A673 (cell line): ENCODE measurements around the gene KMT2C.
"Not testable (repeated sequence)": the region's sequence is repeated elsewhere in the genome, so short reads cannot be mapped to it uniquely, and the experiment has no call there.

Experiments
- EZH2 ChIP-seq: fragments of 200-600 bp; sonication (generic); IDR thresholded peaks from 2 replicates; pipeline ENCODE4 v1.6.1; 2017; ENCODE audit warnings: borderline replicate concordance, low read depth, mild to moderate bottlenecking, mixed read lengths, antibody characterized with exemption, low read length; ENCODE audit not compliant: poor library complexity, severe bottlenecking
- TF ChIP-seq, protein P1 (sequence below): fragments of 300-800, 200-600 bp; sonication (generic); conservative IDR thresholded peaks from 2 replicates; pipeline ENCODE4 v1.5.1; 2017; ENCODE audit warnings: low read depth, mild to moderate bottlenecking, antibody characterized with exemption, low read length, moderate library complexity, mixed read lengths

DNA sequence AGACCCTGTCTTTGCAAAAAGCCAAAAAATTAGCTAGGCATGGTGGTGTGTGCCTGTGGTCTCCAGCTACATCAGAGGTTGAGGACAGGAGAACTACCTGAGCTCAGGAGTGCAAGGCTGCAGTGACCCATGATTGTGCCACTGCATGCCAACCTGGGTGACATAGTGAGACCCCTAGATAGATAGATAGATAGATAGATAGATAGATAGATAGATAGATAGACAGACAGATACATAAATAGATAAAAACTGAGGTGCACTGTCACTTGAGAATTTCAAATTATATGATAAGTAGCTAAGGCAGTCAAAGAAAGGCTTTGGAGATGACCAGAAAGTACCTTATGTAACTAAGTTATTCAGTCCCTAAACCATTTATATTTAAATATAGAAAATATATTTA, 231.4 kb downstream of the KMT2C start:
- TF ChIP-seq, protein P1, sequence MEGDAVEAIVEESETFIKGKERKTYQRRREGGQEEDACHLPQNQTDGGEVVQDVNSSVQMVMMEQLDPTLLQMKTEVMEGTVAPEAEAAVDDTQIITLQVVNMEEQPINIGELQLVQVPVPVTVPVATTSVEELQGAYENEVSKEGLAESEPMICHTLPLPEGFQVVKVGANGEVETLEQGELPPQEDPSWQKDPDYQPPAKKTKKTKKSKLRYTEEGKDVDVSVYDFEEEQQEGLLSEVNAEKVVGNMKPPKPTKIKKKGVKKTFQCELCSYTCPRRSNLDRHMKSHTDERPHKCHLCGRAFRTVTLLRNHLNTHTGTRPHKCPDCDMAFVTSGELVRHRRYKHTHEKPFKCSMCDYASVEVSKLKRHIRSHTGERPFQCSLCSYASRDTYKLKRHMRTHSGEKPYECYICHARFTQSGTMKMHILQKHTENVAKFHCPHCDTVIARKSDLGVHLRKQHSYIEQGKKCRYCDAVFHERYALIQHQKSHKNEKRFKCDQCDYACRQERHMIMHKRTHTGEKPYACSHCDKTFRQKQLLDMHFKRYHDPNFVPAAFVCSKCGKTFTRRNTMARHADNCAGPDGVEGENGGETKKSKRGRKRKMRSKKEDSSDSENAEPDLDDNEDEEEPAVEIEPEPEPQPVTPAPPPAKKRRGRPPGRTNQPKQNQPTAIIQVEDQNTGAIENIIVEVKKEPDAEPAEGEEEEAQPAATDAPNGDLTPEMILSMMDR, result not testable (repeated sequence)
- TF ChIP-seq EZH2, result not testable (repeated sequence)
